Activated CD4-positive, alpha-beta T cell treated with anti-CD3 and anti-CD28 coated beads, Interleukin-2, amount 10 ng/mL, durations not matched to agents 24 days and 14 days (primary cell): ENCODE measurements around the gene HOXA5. TPM values are rescaled to one million over a fixed set of nuclear protein-coding genes. Genes with fewer than 3 reads are reported as not detected.

Experiments used
- DNase-seq: peaks from one replicate; pipeline ENCODE4 v3.0.0; 2022
- H3K27ac Mint-ChIP-seq: one replicate; pipeline ENCODE4 v1.8.0; 2022; ENCODE audit warnings: mild to moderate bottlenecking, mixed read lengths
- H3K27me3 Mint-ChIP-seq: one replicate; pipeline ENCODE4 v1.8.0; 2022; ENCODE audit warnings: mixed read lengths
- H3K36me3 Mint-ChIP-seq: one replicate; pipeline ENCODE4 v1.8.0; 2022; ENCODE audit warnings: low read depth, mild to moderate bottlenecking, mixed read lengths
- H3K4me1 Mint-ChIP-seq: one replicate; pipeline ENCODE4 v1.8.0; 2021; ENCODE audit warnings: mixed read lengths
- H3K4me3 Mint-ChIP-seq: one replicate; pipeline ENCODE4 v1.8.0; 2022; ENCODE audit warnings: mild to moderate bottlenecking, moderate library complexity, mixed read lengths
- H3K9me3 Mint-ChIP-seq: one replicate; pipeline ENCODE4 v1.8.0; 2021; ENCODE audit warnings: mixed read lengths
- intact Hi-C: fragments of 100-400 bp; cut with micrococcal nuclease; formaldehyde crosslinking; loops from one replicate; pipeline ENCODE4 v1.15.1; 2023
- total RNA-seq: library from RNA; stranded (reverse); gene quantifications from 2 replicates; pipeline ENCODE4 v1.2.3, GENCODE V29; 2022

Gene HOXA5
- total RNA-seq, 1 donor from 2014 or later, result not detected

DNA sequence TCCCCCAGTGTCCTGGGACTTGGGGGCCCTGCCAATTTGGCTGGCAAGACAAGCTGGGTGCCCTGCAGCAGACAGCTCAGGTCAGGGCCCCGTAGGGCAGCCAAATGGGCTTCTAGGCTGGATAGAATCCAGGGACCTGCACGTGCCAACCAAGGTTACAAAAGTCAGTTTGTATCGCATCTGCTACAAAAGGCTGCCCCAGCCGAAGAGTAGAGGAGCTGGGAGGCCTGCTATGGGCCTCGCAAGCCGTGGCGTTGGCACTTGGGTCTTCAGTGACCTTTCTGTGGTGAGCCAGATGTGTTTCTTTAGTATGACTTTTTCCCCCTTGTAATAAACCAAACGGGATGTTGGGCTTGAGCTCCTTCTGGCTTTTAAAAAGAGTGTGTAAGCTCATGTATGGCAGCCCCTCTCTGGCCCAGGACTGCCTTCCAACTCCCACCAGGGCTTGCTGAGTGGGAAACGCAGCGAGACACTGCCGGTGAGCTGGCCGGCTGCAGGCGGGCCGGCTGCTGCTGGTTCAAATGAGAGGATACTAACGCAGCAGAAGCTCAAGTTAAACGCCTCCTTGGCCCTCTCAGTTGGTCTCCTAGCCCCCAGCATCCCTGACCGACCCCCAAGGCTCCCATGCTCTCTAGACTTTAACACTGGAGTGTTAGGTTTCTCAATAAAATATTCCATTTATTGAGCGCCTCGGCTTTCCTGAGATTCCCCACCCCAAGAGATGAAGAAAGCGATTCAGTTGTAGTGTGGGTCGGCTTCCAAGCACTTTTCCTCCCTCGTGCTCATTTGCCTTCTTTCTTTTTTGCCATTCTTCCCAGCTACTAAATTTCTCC is 33.7 kb upstream of the HOXA5 start:
- Mint-ChIP-seq H3K9me3 (peaks cover 3% of the 10 kb centered on the region), H3K27me3 (peaks cover 54% of the 10 kb centered on the region), H3K36me3 (peaks cover 2% of the 10 kb centered on the region), H3K27ac (no peak overlapping the region), H3K4me3 (no peak overlapping the region), H3K4me1 (peaks cover 3% of the 10 kb centered on the region)
- intact Hi-C loops, result no loop called here
- DNase-seq, result no peak

DNA sequence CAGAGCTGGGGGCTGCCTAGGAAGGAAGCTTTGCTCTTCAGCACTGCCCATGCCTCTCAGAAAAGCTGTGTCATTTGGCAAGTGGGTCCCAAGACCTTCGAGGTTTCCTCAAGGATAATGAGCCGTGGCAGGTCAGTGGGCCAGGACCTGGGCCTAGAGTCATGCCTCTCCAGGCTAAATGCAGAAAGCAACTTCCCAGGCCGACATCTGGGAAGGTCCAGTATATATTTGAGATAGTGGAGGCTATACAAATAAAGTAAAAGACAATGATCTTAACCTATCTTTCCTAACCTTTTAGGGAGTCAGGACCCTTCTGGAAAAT is 33.0 kb upstream of the HOXA5 start:
- Mint-ChIP-seq H3K36me3 (peaks cover 2% of the 10 kb centered on the region), H3K4me1 (peaks cover 7% of the 10 kb centered on the region), H3K4me3 (no peak overlapping the region), H3K27ac (no peak overlapping the region), H3K27me3 (peaks cover 59% of the 10 kb centered on the region), H3K9me3 (peaks cover 5% of the 10 kb centered on the region)
- intact Hi-C loops, result no loop called here
- no peak for DNase-seq

GRCh38 chr7:27175626-27176523 is 32.4 kb upstream of the HOXA5 start:
- peaks cover 8% of the 10 kb centered on the region for H3K4me1 Mint-ChIP-seq
- H3K27ac Mint-ChIP-seq, result no peak overlapping the region
- DNase-seq, result no peak
- intact Hi-C loops, result no loop called here
- peaks cover 5% of the 10 kb centered on the region for H3K9me3 Mint-ChIP-seq
- peaks cover 2% of the 10 kb centered on the region for H3K36me3 Mint-ChIP-seq
- H3K27me3 Mint-ChIP-seq, result peaks cover 60% of the 10 kb centered on the region
- no peak overlapping the region for H3K4me3 Mint-ChIP-seq

DNA sequence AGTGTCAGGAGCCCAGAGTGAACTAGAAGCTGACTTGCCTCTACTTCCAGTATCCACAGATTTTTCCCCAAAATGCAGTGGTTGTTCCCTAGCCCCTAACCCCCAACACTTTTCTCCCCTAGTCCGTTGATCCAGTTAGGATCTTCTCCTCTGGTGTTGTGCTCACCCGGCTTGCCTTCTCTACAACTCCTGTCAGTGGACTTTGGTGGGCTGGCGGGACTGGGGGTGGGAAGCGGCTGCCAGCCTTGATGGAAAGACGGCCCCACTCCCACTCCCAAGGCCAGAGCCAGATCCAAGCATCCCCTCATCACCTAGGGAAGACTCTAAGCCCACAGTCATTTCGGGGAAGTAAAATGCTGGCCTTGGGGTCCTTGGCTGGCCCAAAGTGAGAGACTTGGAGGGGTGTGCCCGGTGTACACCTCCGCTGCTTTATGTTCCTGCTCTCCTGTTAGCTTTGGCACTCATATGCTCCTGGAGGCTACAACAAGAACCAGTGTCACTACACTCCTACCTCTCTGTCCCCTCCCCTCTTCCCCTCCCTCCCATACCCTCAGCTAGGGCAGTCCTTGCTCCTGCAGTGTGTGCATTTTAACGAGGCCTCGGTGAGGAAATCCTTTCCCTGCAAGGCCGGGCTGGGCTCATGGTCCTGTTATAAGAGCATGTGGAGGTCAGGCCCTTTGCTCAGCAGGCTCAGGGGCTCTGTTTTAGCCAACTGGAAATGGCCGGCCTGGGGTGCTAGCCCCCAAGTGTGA is 31.6 kb upstream of the HOXA5 start:
- peaks cover 63% of the 10 kb centered on the region for H3K27me3 Mint-ChIP-seq
- H3K4me3 Mint-ChIP-seq, result no peak overlapping the region
- H3K4me1 Mint-ChIP-seq, result peaks cover 8% of the 10 kb centered on the region
- intact Hi-C loops, result no loop called here
- peak overlapping the region; percentile 51 for H3K27ac Mint-ChIP-seq
- H3K36me3 Mint-ChIP-seq, result peaks cover 3% of the 10 kb centered on the region
- peaks cover 8% of the 10 kb centered on the region for H3K9me3 Mint-ChIP-seq
- no peak for DNase-seq

- peaks cover 3% of the 10 kb centered on the region for H3K36me3 Mint-ChIP-seq
- no peak within 1 kb of the TSS for H3K4me3 Mint-ChIP-seq
- H3K27me3 Mint-ChIP-seq, result peaks cover 58% of the 10 kb centered on the region
- H3K27ac Mint-ChIP-seq, result peak within 1 kb of the TSS; percentile 51
- DNase-seq, result no peak
- peaks cover 5% of the 10 kb centered on the region for H3K4me1 Mint-ChIP-seq
- intact Hi-C loops, result loop anchor here (2.0 kb wide), 2 partner anchors 17 to 23 kb away; partner anchors contain the start of gene HOXA7
- H3K9me3 Mint-ChIP-seq, result peaks cover 8% of the 10 kb centered on the region
Measured at GRCh38 chr7:27173956-27174873, 30.7 kb upstream of the HOXA5 start, which contains the start of gene HOXA10. TSS of gene HOXA10 (minus strand) at chr7:27174320. CDS start at chr7:27174306, 14 bp downstream.

- intact Hi-C loops, result loop anchor here (2.0 kb wide), 2 partner anchors 17 to 23 kb away; partner anchors contain the start of gene HOXA7
- Mint-ChIP-seq H3K4me1 (peaks cover 5% of the 10 kb centered on the region), H3K27ac (no peak overlapping the region), H3K36me3 (peaks cover 7% of the 10 kb centered on the region), H3K27me3 (peaks cover 59% of the 10 kb centered on the region), H3K9me3 (peaks cover 8% of the 10 kb centered on the region), H3K4me3 (no peak overlapping the region)
- peak; percentile 59 for DNase-seq
Measured at GRCh38 chr7:27173511-27173955, 30.1 kb upstream of the HOXA5 start.

DNA sequence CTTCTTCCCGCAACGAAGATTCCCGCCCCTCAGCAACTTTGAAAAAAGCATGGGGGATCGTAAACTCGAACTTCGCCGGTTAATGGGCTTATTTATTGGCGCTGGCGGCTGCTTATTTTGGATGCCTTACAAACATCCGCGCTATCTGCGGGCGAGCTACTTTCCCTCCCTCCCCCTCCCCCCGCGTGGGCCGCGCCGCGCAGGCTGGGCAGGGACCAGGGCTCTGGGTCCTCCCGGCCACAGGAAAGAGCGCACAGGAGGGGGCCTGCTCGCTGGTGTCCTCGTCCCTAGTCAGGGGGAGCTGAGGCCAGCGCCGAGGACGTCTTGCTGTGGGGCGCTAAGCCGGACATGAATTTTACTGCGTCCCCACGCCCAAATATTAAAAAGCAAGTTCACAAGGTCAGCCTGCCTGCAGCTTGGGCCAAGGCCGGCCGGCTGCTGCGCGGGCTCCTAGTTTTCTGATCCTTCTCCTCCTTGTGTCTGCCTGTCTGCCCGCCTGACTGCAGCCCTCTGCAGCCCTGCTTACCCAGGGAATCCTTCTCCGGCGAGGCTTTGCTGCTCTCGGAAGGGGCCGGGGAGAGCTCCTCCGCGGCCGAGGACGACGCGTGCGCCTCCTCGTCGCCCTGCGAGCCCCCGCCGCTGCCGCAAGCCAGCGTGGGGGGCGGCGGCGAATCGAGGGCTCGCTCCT is 29.5 kb upstream of the HOXA5 start:
- Mint-ChIP-seq H3K4me1 (peaks cover 5% of the 10 kb centered on the region), H3K4me3 (no peak overlapping the region), H3K27ac (no peak overlapping the region), H3K9me3 (peaks cover 8% of the 10 kb centered on the region), H3K36me3 (peaks cover 7% of the 10 kb centered on the region), H3K27me3 (peaks cover 60% of the 10 kb centered on the region)
- intact Hi-C loops, result loop anchor here (2.0 kb wide), 2 partner anchors 16 to 24 kb away; partner anchors contain the start of gene HOXA7
- DNase-seq, result no peak

DNA sequence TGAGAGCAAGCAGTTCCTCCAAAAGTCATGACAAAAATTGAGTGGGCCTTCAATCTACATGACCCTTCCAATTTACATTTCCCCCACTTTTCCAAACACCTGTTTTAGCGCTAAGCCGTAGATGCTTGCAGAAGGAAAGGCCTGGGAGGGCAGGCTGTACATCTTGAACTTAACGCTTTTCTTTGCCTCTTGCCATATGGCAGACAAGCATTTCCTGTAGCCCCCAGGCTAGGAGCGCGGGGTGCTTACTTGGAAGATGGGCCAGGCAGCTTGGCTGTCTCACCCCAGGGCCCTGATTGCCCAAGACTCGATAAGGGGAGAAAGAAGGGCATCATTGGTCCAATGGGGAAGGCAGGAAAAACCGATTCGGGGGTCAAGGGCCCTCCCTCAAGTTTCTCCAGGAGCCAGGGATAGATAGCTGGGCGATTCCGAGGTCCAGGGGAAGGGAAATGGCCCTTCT is 28.9 kb upstream of the HOXA5 start:
- H3K4me1 Mint-ChIP-seq, result peaks cover 5% of the 10 kb centered on the region
- H3K27ac Mint-ChIP-seq, result peak overlapping the region; percentile 80
- H3K4me3 Mint-ChIP-seq, result no peak overlapping the region
- intact Hi-C loops, result loop anchor here (2.0 kb wide), 2 partner anchors 16 to 24 kb away; partner anchors contain the start of gene HOXA7
- peaks cover 62% of the 10 kb centered on the region for H3K27me3 Mint-ChIP-seq
- H3K36me3 Mint-ChIP-seq, result peaks cover 7% of the 10 kb centered on the region
- H3K9me3 Mint-ChIP-seq, result peaks cover 8% of the 10 kb centered on the region
- DNase-seq, result no peak

DNA sequence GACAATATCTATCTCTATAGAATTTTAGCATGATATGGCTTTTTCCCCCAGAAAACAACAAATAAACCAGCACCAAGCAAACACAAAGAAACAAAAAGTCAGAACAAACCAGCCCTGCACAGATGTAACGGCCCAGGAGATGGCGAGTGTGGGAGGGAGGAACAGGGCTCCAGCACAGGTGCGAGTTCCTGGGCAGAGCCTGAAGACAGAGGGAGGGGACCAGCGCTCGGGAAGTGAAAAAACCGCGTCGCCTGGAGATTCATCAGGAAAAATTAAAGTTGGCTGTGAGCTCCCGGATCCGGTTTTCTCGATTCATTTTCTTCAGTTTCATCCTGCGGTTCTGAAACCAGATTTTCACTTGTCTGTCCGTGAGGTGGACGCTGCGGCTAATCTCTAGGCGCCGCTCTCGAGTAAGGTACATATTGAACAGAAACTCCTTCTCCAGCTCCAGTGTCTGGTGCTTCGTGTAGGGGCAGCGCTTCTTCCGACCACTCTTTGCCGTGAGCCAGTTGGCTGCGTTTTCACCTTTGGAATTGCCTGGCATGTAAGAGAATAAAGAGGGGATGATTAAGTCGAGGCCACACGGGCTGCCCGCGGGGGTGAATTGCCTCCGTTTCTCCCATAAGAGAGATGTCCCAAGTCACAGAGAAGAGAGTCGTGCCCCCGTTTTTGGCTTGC is 28.3 kb upstream of the HOXA5 start:
- H3K27ac Mint-ChIP-seq, result peak overlapping the region; percentile 80
- peaks cover 8% of the 10 kb centered on the region for H3K9me3 Mint-ChIP-seq
- H3K4me1 Mint-ChIP-seq, result peaks cover 5% of the 10 kb centered on the region
- intact Hi-C loops, result loop anchor here (2.0 kb wide), 3 partner anchors 13 to 25 kb away; partner anchors contain the start of genes HOXA11 and HOXA7
- no peak for DNase-seq
- H3K4me3 Mint-ChIP-seq, result no peak overlapping the region
- H3K27me3 Mint-ChIP-seq, result peaks cover 67% of the 10 kb centered on the region
- H3K36me3 Mint-ChIP-seq, result peaks cover 7% of the 10 kb centered on the region

- intact Hi-C loops, result loop anchor here (2.0 kb wide), 1 partner anchor 14 kb away; the partner anchor contains the start of gene HOXA11
- Mint-ChIP-seq H3K36me3 (peaks cover 7% of the 10 kb centered on the region), H3K4me1 (peaks cover 5% of the 10 kb centered on the region), H3K4me3 (no peak overlapping the region), H3K27ac (no peak overlapping the region), H3K9me3 (peaks cover 8% of the 10 kb centered on the region), H3K27me3 (peaks cover 67% of the 10 kb centered on the region)
- no peak for DNase-seq
Measured at GRCh38 chr7:27171325-27171636, 27.8 kb upstream of the HOXA5 start.

- H3K27ac Mint-ChIP-seq, result no peak overlapping the region
- intact Hi-C loops, result loop anchor here (2.0 kb wide), 1 partner anchor 14 kb away; the partner anchor contains the start of gene HOXA11
- DNase-seq, result no peak
Measured at GRCh38 chr7:27170426-27171324, 27.2 kb upstream of the HOXA5 start.

More at GRCh38 chr7:27170426-27171324, 27.2 kb upstream of the HOXA5 start:
- Mint-ChIP-seq H3K4me1 (peaks cover 5% of the 10 kb centered on the region), H3K4me3 (no peak overlapping the region), H3K27me3 (peaks cover 65% of the 10 kb centered on the region), H3K36me3 (peaks cover 7% of the 10 kb centered on the region), H3K9me3 (peaks cover 8% of the 10 kb centered on the region)
